ENCODE measurements around the gene KRTAP6-3.

The KRTAP6-3 gene

GRCh38 chr21:30620080-30620479, 27.8 kb downstream of the KRTAP6-3 start:
- no peak overlapping the region for H3K4me3 ChIP-seq (ENCODE audit: low read depth, low read length)
- TF ChIP-seq, protein P1, sequence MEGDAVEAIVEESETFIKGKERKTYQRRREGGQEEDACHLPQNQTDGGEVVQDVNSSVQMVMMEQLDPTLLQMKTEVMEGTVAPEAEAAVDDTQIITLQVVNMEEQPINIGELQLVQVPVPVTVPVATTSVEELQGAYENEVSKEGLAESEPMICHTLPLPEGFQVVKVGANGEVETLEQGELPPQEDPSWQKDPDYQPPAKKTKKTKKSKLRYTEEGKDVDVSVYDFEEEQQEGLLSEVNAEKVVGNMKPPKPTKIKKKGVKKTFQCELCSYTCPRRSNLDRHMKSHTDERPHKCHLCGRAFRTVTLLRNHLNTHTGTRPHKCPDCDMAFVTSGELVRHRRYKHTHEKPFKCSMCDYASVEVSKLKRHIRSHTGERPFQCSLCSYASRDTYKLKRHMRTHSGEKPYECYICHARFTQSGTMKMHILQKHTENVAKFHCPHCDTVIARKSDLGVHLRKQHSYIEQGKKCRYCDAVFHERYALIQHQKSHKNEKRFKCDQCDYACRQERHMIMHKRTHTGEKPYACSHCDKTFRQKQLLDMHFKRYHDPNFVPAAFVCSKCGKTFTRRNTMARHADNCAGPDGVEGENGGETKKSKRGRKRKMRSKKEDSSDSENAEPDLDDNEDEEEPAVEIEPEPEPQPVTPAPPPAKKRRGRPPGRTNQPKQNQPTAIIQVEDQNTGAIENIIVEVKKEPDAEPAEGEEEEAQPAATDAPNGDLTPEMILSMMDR (IDR thresholded peaks at IDR 0.05; ENCODE audit: control insufficient read depth, extremely low read depth, insufficient read depth): no peak
- DNase-seq (ENCODE audit: low read depth): no peak

DNA sequence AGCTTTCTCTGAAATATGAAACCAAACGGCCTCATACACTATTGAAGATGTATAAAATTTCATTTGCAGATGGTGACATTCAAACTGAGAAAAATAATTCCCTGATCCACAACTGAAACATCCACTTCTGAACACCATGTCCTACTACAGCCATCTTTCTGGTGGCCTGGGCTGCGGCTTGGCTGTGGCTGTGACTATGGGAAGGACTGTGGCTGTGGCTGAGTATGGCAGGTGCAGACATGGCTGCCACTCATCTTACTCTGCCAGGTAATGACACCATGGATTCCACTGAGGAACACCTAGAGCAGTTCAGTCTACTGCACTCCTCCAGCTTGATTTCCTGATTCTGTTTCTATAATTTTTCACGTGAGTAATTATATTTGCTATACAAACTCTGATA, 28.3 kb downstream of the KRTAP6-3 start, which contains the start of gene KRTAP20-4:
Gene KRTAP20-4, plus strand, starts transcription at position 106 of the 400 bp plus-strand sequence.
- TF ChIP-seq, protein P1 (IDR thresholded peaks at IDR 0.05; ENCODE audit: control insufficient read depth, extremely low read depth, insufficient read depth): no peak
- DNase-seq (ENCODE audit: low read depth): no peak
- H3K4me3 ChIP-seq (ENCODE audit: low read depth, low read length): no peak within 1 kb of the TSS

- no peak for DNase-seq (ENCODE audit: low read depth)
- TF ChIP-seq, protein P1 (IDR thresholded peaks at IDR 0.05; ENCODE audit: control insufficient read depth, extremely low read depth, insufficient read depth): no peak
- no peak overlapping the region for H3K4me3 ChIP-seq (ENCODE audit: low read depth, low read length)
Measured at GRCh38 chr21:30623362-30623761, 31.1 kb downstream of the KRTAP6-3 start.

DNA sequence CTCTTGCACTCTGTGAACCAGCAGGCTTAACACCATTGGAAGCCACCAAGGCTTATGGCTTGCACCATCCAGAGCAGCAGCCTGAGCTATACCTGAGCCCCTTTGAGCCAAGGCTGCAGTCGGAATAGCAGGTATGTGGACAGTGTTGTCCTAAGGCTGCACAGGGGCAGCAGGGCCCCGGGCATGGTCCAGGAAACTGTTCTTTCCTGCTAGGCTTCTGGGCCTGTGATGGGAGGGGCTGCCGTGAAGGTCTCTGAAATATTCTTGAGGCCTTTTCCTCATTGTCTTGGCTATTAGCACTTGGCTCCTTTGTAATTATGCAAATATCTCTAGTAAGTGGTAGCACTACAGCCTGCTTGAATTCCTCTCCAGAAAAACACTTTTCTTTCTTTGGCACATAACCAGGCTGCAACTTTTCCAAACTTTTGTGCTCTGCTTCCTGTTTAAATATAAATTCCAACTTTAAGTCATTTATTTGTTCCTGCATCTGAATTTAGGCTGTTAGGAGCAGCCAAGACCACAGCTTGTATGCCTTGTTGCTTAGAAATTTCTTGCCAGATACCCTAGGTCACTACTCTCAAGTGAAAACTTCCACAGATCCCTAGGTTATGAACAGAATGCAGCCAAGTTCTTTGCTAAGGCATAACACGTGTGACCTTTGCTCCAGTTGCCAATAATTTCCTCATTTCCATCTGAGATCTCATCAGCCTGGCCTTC, 33.4 kb downstream of the KRTAP6-3 start:
- H3K4me3 ChIP-seq (ENCODE audit: low read depth, low read length): no peak overlapping the region
- TF ChIP-seq, protein P1 (IDR thresholded peaks at IDR 0.05; ENCODE audit: control insufficient read depth, extremely low read depth, insufficient read depth): no peak
- DNase-seq (ENCODE audit: low read depth): no peak

GRCh38 chr21:30628109-30628508, 35.9 kb downstream of the KRTAP6-3 start:
- DNase-seq (ENCODE audit: low read depth): no peak
- TF ChIP-seq, protein P1 (IDR thresholded peaks at IDR 0.05; ENCODE audit: control insufficient read depth, extremely low read depth, insufficient read depth): no peak
- no peak overlapping the region for H3K4me3 ChIP-seq (ENCODE audit: low read depth, low read length)

- no peak for DNase-seq (ENCODE audit: low read depth)
- no peak overlapping the region for H3K4me3 ChIP-seq (ENCODE audit: low read depth, low read length)
- TF ChIP-seq, protein P1 (IDR thresholded peaks at IDR 0.05; ENCODE audit: control insufficient read depth, extremely low read depth, insufficient read depth): no peak
Measured at GRCh38 chr21:30629200-30629599, 37.0 kb downstream of the KRTAP6-3 start.

DNA sequence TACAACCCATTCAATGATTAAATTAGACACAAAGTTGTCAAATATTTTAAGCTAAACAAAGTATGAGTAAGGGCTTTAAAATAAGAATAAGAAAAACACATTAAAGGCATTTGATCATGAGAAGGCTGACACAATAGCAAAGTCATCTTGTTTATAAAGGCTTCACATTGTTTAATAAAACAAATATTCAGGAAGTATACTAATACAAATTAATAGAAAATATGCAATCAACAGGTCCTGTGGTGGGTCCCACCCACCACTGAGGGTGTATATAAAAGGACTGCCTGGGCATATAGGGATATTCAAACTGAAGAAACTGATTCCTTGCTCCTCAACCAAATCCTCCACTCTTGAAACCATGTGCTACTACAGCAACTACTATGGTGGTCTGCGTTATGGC, 42.7 kb downstream of the KRTAP6-3 start, which contains the start of gene KRTAP20-2:
Gene KRTAP20-2, plus strand, starts transcription at position 301 of the 400 bp plus-strand sequence. Its CDS starts 58 bp downstream, at position 359.
- no peak for DNase-seq (ENCODE audit: low read depth)
- TF ChIP-seq, protein P1 (IDR thresholded peaks at IDR 0.05; ENCODE audit: control insufficient read depth, extremely low read depth, insufficient read depth): no peak
- H3K4me3 ChIP-seq (ENCODE audit: low read depth, low read length): no peak within 1 kb of the TSS

All from LNCaP clone FGC (cell line).